Stimulated activated CD8-positive, alpha-beta memory T cell treated with anti-CD3 and anti-CD28 coated beads, Interleukin-12 subunit alpha, Interleukin-12 subunit beta, amount 100 ng/mL, for 24 hours (primary cell): Measurements from ENCODE around the gene SPHK1.

Experiments
- DNase-seq: peaks from one replicate; pipeline ENCODE4 v3.0.0-alpha.2; 2020; ENCODE audit errors: extremely low read depth

Gene SPHK1

GRCh38 chr17:76384987-76385891 lies 830 bp downstream of the SPHK1 start:
- no peak for DNase-seq

DNA sequence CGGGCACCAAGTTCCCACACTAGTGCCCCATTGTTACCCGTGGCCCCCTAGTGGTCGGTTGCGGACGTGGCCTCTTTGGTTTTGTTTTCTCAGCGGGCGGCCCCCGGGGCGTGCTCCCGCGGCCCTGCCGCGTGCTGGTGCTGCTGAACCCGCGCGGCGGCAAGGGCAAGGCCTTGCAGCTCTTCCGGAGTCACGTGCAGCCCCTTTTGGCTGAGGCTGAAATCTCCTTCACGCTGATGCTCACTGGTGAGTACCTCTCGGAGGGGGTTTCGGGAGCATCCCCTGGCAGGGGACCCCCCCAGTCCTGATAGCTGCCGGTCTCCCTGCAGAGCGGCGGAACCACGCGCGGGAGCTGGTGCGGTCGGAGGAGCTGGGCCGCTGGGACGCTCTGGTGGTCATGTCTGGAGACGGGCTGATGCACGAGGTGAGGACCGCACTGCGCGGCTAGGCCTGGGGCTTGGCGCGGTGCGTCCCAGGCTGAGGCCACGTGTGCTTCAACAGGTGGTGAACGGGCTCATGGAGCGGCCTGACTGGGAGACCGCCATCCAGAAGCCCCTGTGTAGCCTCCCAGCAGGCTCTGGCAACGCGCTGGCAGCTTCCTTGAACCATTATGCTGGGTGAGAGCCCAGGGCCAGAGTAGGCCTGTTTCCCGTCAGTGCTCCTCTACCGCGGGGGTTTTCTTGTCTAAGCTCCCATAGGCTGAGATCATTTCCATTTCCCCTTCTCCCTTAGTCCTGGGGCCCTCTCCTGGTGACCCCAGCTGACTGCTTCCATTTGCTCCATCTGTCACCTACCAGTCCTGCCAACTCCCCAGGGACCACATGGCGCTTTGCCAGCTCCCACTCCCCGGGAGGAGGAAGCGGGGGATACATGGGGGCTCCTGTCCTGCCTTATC lies 1.7 kb downstream of the SPHK1 start:
- peak; percentile 68 for DNase-seq

- no peak for DNase-seq
Observed at GRCh38 chr17:76386966-76387765, 2.8 kb downstream of the SPHK1 start.

- DNase-seq: no peak
Observed at GRCh38 chr17:76388966-76389888, 4.8 kb downstream of the SPHK1 start.

DNA sequence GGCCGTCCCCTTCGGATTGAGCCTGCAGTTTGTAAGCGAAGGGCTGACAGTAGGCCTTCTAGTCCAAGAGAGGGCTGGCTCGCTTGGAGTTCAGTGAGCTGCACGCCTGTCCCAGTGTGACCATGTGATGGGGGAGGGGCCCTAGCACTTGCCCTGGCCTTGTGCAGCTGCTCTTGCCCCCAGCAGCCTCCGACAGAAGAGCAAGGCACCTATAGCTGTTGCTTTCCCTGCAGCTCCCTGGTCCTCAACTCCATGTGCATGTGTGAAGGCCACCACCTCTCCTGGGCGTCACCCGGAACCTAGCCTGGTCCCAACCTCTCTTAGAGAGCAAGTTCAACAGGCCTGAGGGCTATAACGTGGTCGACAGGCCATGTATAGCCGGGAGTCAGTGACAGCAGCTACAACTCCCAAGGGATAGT lies 5.6 kb downstream of the SPHK1 start:
- DNase-seq: no peak

DNA sequence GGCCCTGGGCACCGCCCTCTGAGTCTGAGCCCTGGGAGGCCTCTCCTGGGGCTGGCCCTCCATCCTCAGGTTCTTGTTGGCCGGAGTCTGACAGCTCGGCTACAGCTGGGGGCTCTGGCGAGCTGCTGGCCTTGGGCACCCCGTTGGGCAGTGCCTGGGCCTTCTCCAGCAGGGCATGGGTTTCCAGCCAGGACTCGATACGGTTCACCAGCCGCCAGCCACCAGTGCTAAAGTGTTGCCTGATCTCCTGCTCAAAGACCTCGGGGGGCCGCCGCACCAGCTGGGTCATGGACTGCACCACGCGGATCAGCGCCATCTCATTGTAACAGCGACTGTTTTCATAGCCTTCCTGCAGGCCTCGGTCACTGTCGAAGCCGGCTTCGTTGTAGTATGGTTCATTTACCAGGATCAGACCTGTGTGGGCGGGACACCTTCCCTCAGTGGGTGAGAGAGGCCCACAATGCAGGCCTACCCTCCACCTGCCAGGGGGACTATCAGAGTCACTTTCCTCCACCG lies 6.8 kb downstream of the SPHK1 start:
- no peak for DNase-seq

GRCh38 chr17:76394166-76394565 lies 9.8 kb downstream of the SPHK1 start:
- DNase-seq: no peak

GRCh38 chr17:76395980-76396379 lies 11.6 kb downstream of the SPHK1 start:
- DNase-seq: no peak

- DNase-seq: no peak
Observed at GRCh38 chr17:76397184-76397583, 12.8 kb downstream of the SPHK1 start.

GRCh38 chr17:76397687-76398522 lies 13.5 kb downstream of the SPHK1 start:
- DNase-seq: peak; percentile 55

DNA sequence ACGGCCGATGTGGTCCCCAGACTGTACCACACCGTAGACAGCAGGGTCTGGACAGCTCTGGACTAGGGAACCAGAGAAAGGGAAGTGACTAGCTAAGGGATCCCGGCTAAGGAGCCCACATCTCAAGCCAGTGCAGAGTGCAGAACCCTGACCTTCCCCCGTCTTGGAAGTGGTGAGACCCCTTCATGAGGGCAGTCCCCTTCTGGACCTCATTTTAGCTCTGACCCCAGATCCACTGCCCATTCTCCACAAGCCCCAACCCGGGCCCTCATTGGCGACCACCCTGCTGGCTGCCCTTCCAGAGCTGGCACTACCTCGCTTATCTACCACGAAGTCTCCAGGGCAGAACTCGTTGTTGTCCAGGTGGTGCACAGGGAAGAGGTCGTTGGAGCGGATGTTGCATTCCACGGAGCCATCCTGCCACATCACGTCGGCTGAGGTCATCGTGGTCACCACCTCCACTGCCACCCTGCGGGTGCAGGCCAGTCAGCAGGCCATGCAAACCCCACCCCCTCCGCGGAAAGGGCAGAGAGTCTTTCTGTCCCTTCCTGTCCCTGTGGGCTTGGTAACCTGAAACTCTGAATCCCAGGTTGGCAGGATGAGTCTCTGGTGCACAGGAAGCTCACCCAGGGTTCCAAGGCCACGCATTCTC lies 14.2 kb downstream of the SPHK1 start:
- no peak for DNase-seq

DNA sequence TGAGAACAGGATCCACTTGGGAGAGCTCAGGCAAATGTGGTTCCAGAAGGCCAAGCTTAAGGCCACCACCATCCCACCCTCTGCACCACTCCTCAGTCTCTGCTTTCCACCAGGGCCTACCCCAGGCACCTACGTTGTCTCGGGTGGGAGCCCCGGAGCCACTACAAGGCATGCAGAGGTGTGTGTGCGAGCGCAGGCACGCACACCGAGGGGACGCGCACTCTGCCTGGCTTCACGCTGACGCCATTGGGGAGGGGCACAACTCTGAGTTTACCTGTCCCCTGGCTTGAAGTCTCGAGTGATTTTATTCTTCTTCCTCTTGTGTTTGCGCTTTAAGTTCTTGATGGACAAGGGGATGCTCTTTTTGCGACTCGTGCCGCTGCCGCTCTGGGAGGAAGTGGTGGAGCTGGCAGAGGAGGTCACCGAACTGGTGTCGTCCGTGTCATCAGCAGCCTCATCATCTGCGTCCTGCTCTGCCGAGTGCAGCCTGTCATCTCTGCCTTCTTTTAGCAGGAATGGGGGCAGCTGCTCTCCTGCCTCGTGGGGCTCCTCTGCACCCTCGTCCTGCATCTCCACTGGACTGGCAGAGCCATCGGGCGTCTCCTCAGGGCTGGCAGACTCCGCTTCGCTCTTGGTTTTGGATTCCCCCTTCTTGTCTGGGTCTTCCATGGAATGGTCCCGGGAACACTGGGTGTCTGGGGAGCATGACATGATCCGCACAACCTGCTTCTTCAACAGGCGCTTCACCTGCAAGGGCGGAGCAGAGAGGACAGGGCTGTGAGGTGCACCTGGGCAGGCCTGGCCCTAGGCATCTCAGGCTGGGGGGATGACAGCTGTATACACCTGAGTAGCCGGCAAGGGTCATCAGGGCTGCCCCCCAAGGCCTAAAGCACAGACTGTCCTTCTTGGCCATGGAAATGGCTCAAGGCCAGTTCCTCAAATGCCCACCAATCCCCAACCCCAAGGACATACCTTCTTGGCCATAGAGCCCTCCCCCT lies 15.1 kb downstream of the SPHK1 start:
- DNase-seq: no peak

DNA sequence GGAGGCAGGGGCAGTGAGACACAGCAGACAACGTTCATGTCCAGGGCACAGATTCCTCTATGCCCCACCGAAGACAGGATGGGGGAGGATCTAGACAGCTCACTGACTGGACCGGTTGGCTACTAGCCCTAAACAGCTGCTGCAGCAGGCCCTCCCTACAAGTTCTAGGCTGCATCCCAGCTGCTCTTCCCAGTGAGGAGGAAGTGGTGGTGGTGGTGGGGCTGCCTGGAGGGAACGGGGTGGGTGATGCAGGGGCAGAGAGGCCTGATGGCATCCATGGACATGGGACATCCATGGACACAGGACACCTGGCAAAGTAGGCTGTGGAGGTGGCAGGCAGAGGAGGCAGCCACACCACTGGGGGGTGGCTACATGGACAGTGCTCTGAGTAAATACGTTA lies 18.3 kb downstream of the SPHK1 start:
- DNase-seq: no peak

DNA sequence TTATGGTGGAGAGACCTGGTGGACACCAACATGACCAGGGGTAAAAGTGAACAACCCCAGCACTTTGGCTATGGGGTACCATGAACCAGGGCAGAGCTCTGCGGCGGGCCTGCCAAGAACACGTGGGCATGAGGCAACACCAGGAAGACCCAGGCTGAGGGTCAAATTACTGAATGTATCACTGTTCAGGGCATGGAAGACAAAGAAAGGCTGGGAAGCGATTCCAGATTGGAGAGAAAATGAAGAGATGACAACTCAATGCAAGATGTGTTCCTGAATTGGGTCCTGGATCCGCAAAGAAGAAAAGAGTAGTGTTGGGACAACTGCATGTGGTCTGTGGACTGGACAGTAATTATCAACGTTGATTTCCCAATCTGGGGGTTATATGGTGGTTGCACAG lies 19.8 kb downstream of the SPHK1 start:
- no peak for DNase-seq

- DNase-seq: no peak
Observed at GRCh38 chr17:76404976-76405563, 20.7 kb downstream of the SPHK1 start.

GRCh38 chr17:76405607-76405966 lies 21.2 kb downstream of the SPHK1 start:
- no peak for DNase-seq

GRCh38 chr17:76405967-76406647 lies 21.7 kb downstream of the SPHK1 start:
- DNase-seq: no peak
